Measurements from ENCODE around the gene PIGR.
A peak's percentile ranks its signal among the peaks of the same experiment; 100 is the strongest.

The PIGR gene

GRCh38 chr1:206958144-206958543, 11.9 kb upstream of the PIGR start:
- DNase-seq (ENCODE audit: low spot score) = no peak

- DNase-seq (ENCODE audit: low spot score) = no peak
These were observed 11.4 kb upstream of the PIGR start for GRCh38 chr1:206957639-206958038.

- DNase-seq (ENCODE audit: low spot score) = no peak
These were observed 9.5 kb upstream of the PIGR start for GRCh38 chr1:206955476-206956451.

GRCh38 chr1:206954459-206955342, 8.4 kb upstream of the PIGR start:
- no peak for DNase-seq (ENCODE audit: low spot score)

GRCh38 chr1:206953626-206954025, 7.4 kb upstream of the PIGR start:
- DNase-seq (ENCODE audit: low spot score) = no peak

GRCh38 chr1:206953126-206953525, 6.9 kb upstream of the PIGR start:
- no peak for DNase-seq (ENCODE audit: low spot score)

GRCh38 chr1:206952171-206952570, 5.9 kb upstream of the PIGR start:
- DNase-seq (ENCODE audit: low spot score) = no peak

- DNase-seq (ENCODE audit: low spot score) = no peak
These were observed 5.2 kb upstream of the PIGR start for GRCh38 chr1:206951318-206952100.

- DNase-seq (ENCODE audit: low spot score) = no peak
These were observed 3.4 kb upstream of the PIGR start for GRCh38 chr1:206949641-206950040.

GRCh38 chr1:206949208-206949607, 2.9 kb upstream of the PIGR start:
- DNase-seq (ENCODE audit: low spot score) = no peak

GRCh38 chr1:206947255-206947654, 989 bp upstream of the PIGR start:
- DNase-seq (ENCODE audit: low spot score) = no peak

- DNase-seq (ENCODE audit: low spot score) = no peak
These were observed 487 bp downstream of the PIGR start for GRCh38 chr1:206945779-206946178.

GRCh38 chr1:206944703-206945102, 1.6 kb downstream of the PIGR start:
- DNase-seq (ENCODE audit: low spot score) = no peak

GRCh38 chr1:206941766-206942418, 4.4 kb downstream of the PIGR start:
- DNase-seq (ENCODE audit: low spot score) = no peak

GRCh38 chr1:206940588-206940936, 5.7 kb downstream of the PIGR start:
- DNase-seq (ENCODE audit: low spot score) = no peak

GRCh38 chr1:206939841-206940587, 6.3 kb downstream of the PIGR start:
- no peak for DNase-seq (ENCODE audit: low spot score)

GRCh38 chr1:206939131-206939530, 7.1 kb downstream of the PIGR start:
- DNase-seq (ENCODE audit: low spot score) = no peak

- DNase-seq (ENCODE audit: low spot score) = no peak
These were observed 8.8 kb downstream of the PIGR start for GRCh38 chr1:206937425-206937824.

- DNase-seq (ENCODE audit: low spot score) = peak; percentile 16
These were observed 10.7 kb downstream of the PIGR start for GRCh38 chr1:206935491-206936067.

- no peak for DNase-seq (ENCODE audit: low spot score)
These were observed 12.8 kb downstream of the PIGR start for GRCh38 chr1:206933333-206933945.

Measured in cerebellar cortex (tissue), 1 donor.